Measurements from ENCODE around the gene CYBB. TPM values are rescaled to one million over a fixed set of nuclear protein-coding genes. Genes with fewer than 3 reads are reported as not detected.

The CYBB gene
- total and polyA plus RNA-seq, 2 experiments from 2014 or later = 0.06 TPM; not detected in 1

DNA sequence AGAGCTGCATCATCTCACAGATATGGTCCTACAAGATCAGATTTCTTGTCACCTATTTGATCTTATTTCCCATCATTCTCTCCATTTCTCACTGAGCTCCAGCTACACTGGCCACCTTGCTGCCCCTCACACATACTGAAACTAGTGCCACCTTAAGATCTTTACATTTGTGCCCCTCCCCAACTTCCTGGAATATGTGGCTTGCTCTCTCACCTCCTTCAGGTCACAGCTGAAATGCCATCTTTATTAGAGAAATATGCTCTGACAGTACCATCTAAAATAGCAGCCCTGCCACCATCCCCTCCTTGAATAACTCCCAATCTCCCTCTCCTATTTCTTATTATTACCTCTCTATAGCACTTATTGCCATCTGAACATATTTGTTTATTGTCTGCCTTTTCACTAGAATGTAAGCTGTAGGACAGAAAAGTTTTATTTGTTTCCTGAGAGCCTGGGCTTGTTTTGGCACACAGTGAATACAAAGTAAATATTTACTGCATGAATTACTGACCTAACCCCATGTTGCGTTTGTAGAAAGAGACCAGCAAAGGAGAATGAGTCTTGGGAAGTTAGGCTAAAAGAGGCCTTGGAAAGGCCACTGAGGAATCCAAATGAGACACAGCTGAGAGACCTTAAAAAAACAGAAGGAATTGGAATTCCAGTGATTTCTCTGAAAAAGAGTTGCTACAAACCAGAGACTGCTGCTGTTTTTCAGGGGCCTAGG, 44.8 kb downstream of the CYBB start (continued):
- TF ChIP-seq, protein P1, sequence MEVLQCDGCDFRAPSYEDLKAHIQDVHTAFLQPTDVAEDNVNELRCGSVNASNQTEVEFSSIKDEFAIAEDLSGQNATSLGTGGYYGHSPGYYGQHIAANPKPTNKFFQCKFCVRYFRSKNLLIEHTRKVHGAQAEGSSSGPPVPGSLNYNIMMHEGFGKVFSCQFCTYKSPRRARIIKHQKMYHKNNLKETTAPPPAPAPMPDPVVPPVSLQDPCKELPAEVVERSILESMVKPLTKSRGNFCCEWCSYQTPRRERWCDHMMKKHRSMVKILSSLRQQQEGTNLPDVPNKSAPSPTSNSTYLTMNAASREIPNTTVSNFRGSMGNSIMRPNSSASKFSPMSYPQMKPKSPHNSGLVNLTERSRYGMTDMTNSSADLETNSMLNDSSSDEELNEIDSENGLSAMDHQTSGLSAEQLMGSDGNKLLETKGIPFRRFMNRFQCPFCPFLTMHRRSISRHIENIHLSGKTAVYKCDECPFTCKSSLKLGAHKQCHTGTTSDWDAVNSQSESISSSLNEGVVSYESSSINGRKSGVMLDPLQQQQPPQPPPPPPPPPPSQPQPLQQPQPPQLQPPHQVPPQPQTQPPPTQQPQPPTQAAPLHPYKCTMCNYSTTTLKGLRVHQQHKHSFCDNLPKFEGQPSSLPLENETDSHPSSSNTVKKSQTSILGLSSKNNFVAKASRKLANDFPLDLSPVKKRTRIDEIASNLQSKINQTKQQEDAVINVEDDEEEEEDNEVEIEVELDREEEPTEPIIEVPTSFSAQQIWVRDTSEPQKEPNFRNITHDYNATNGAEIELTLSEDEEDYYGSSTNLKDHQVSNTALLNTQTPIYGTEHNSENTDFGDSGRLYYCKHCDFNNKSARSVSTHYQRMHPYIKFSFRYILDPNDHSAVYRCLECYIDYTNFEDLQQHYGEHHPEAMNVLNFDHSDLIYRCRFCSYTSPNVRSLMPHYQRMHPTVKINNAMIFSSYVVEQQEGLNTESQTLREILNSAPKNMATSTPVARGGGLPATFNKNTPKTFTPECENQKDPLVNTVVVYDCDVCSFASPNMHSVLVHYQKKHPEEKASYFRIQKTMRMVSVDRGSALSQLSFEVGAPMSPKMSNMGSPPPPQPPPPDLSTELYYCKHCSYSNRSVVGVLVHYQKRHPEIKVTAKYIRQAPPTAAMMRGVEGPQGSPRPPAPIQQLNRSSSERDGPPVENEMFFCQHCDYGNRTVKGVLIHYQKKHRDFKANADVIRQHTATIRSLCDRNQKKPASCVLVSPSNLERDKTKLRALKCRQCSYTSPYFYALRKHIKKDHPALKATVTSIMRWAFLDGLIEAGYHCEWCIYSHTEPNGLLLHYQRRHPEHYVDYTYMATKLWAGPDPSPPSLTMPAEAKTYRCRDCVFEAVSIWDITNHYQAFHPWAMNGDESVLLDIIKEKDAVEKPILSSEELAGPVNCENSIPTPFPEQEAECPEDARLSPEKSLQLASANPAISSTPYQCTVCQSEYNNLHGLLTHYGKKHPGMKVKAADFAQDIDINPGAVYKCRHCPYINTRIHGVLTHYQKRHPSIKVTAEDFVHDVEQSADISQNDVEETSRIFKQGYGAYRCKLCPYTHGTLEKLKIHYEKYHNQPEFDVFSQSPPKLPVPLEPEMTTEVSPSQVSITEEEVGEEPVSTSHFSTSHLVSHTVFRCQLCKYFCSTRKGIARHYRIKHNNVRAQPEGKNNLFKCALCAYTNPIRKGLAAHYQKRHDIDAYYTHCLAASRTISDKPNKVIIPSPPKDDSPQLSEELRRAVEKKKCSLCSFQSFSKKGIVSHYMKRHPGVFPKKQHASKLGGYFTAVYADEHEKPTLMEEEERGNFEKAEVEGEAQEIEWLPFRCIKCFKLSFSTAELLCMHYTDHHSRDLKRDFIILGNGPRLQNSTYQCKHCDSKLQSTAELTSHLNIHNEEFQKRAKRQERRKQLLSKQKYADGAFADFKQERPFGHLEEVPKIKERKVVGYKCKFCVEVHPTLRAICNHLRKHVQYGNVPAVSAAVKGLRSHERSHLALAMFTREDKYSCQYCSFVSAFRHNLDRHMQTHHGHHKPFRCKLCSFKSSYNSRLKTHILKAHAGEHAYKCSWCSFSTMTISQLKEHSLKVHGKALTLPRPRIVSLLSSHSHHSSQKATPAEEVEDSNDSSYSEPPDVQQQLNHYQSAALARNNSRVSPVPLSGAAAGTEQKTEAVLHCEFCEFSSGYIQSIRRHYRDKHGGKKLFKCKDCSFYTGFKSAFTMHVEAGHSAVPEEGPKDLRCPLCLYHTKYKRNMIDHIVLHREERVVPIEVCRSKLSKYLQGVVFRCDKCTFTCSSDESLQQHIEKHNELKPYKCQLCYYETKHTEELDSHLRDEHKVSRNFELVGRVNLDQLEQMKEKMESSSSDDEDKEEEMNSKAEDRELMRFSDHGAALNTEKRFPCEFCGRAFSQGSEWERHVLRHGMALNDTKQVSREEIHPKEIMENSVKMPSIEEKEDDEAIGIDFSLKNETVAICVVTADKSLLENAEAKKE (CRISPR knock-in tag; IDR thresholded peaks at IDR 0.05) = no peak
- TF ChIP-seq ZNF114 (CRISPR knock-in tag; IDR thresholded peaks at IDR 0.05) = no peak
- no peak for TF ChIP-seq JUNB (IDR thresholded peaks at IDR 0.05; ENCODE audit: unreplicated experiment)
- TF ChIP-seq STAT1 (IDR thresholded peaks at IDR 0.05; ENCODE audit: unreplicated experiment) = no peak
- TF ChIP-seq, protein P2, sequence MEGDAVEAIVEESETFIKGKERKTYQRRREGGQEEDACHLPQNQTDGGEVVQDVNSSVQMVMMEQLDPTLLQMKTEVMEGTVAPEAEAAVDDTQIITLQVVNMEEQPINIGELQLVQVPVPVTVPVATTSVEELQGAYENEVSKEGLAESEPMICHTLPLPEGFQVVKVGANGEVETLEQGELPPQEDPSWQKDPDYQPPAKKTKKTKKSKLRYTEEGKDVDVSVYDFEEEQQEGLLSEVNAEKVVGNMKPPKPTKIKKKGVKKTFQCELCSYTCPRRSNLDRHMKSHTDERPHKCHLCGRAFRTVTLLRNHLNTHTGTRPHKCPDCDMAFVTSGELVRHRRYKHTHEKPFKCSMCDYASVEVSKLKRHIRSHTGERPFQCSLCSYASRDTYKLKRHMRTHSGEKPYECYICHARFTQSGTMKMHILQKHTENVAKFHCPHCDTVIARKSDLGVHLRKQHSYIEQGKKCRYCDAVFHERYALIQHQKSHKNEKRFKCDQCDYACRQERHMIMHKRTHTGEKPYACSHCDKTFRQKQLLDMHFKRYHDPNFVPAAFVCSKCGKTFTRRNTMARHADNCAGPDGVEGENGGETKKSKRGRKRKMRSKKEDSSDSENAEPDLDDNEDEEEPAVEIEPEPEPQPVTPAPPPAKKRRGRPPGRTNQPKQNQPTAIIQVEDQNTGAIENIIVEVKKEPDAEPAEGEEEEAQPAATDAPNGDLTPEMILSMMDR (conservative IDR thresholded peaks at IDR 0.05; ENCODE audit: low read depth in 2 of 2) = no peak
- no peak for TF ChIP-seq ZNF331 (CRISPR knock-in tag; IDR thresholded peaks at IDR 0.05; ENCODE audit: low read depth)
